Left colon (tissue), 2 donors: ENCODE data around the gene GAS2L1. TPM values are rescaled to one million over a fixed set of nuclear protein-coding genes. Genes with fewer than 3 reads are reported as not detected.
A peak's percentile ranks its signal among the peaks of the same experiment; 100 is the strongest.
"Not testable (repeated sequence)": the region's sequence is repeated elsewhere in the genome, so short reads cannot be mapped to it uniquely, and the experiment has no call there.

Source experiments
- ATAC-seq: fragments of 200-7000 bp; cut with Tn5 transposase; one replicate; pipeline ENCODE4 v1.9.1; 2020; ENCODE audit warnings: mild to moderate bottlenecking, moderate library complexity
- DNase-seq, 2 donors: peaks; one replicate each; pipeline ENCODE4 v3.0.0-alpha.2; 2020
- intact Hi-C, 2 donors: fragments of 100-400 bp; cut with DNase I in 1 of 2; cut with micrococcal nuclease in 1 of 2; formaldehyde crosslinking; loops; one replicate each; pipeline versions ENCODE4 v1.11.2 to v1.14.0; 2022; cut with DNase I, micrococcal nuclease
- microRNA-seq, 2 donors: library from miRNA; unstranded; fragments of <30 nt; microRNA quantifications; one replicate each; pipeline versions ENCODE4 v1.1.0 to v1.2.0, GENCODE V29; 2020
- total RNA-seq, 2 donors: library from RNA; stranded (reverse); fragmentation: NEBNext Ultra II Directional; extraction: Animal tissue kit (Norgen Biotek cat#: 25700); gene quantifications; one replicate each; pipeline ENCODE4 v1.2.1, GENCODE V29; 2021
- donor health status: DM: no; HTN: no; CAD: no.
- donor health status: DM: yes; HTN: yes; CAD: no.

Gene GAS2L1
- total RNA-seq, 2 donors from 2014 or later = 19.7 to 32.3 TPM

GRCh38 chr22:29351042-29351441 is 44.6 kb downstream of the GAS2L1 start:
- ATAC-seq (peak; percentile 93), DNase-seq (peak in 1 of 2 donors; percentile 29)
- intact Hi-C loops = no loop called here

- DNase-seq = no peak
- intact Hi-C loops = no loop called here
- ATAC-seq = no peak
Measured at GRCh38 chr22:29351891-29352290, 45.4 kb downstream of the GAS2L1 start.

GRCh38 chr22:29352778-29353177 is 46.3 kb downstream of the GAS2L1 start:
- intact Hi-C loops = no loop called here

GRCh38 chr22:29353286-29353685 is 46.8 kb downstream of the GAS2L1 start:
- DNase-seq = no peak
- ATAC-seq = no peak

More at GRCh38 chr22:29352778-29353177, 46.3 kb downstream of the GAS2L1 start:
- ATAC-seq (no peak), DNase-seq (no peak)

GRCh38 chr22:29353860-29354259 is 47.4 kb downstream of the GAS2L1 start:
- no peak for DNase-seq
- no peak for ATAC-seq
- intact Hi-C loops = no loop called here

More at GRCh38 chr22:29353286-29353685, 46.8 kb downstream of the GAS2L1 start:
- intact Hi-C loops = no loop called here

GRCh38 chr22:29357193-29357890 is 50.9 kb downstream of the GAS2L1 start:
- intact Hi-C loops, ATAC-seq: not testable (repeated sequence)

GRCh38 chr22:29359469-29359868 is 53.0 kb downstream of the GAS2L1 start:
- ATAC-seq (peak; percentile 72), DNase-seq (peak; percentile 47 to 65)
- intact Hi-C loops = no loop called here

More at GRCh38 chr22:29357193-29357890, 50.9 kb downstream of the GAS2L1 start:
- DNase-seq = not testable (repeated sequence)

Small RNA genes lying within 50 kb of the gene (microRNA-seq; reads per million reads assigned to microRNA genes)
- gene MIR3653 = 31.3 to 32.0 reads per million in 2 donors

Other genes starting within 250 kb of the GAS2L1 start
- gene C22orf31, start 244.8 kb upstream of the GAS2L1 start, total RNA-seq = not detected
- 10 to 100 TPM; 24.0 to 38.7 TPM for gene KREMEN1, start 233.6 kb upstream of the GAS2L1 start, total RNA-seq
- gene EMID1, start 100.8 kb upstream of the GAS2L1 start, total RNA-seq = 1 to 10 TPM; 1.2 to 4.9 TPM
- gene RHBDD3, start 38.7 kb upstream of the GAS2L1 start, total RNA-seq = 10 to 100 TPM; 13.4 to 19.7 TPM
- 100 to 1,000 TPM; 158 to 192 TPM for gene EWSR1, start 38.4 kb upstream of the GAS2L1 start, total RNA-seq
- 1 to 10 TPM; 1.1 to 1.7 TPM for gene RASL10A, start 9.0 kb downstream of the GAS2L1 start, total RNA-seq
- gene AP1B1, start 81.9 kb downstream of the GAS2L1 start, total RNA-seq = 100 to 1,000 TPM in 1 of 2 donors, 10 to 100 TPM in 1; 96.3 to 100 TPM
- gene RFPL1, start 131.9 kb downstream of the GAS2L1 start, total RNA-seq = not detected
- gene NEFH, start 173.6 kb downstream of the GAS2L1 start, total RNA-seq = under 1 TPM; 0.12 to 0.34 TPM
- gene THOC5, start 247.1 kb downstream of the GAS2L1 start, total RNA-seq = 10 to 100 TPM; 20.8 to 21.1 TPM